ENCODE results near the gene COL6A2. TPM values are rescaled to one million over a fixed set of nuclear protein-coding genes. Genes with fewer than 3 reads are reported as not detected.
A peak's percentile ranks its signal among the peaks of the same experiment; 100 is the strongest.

Gene COL6A2
- polyA plus RNA-seq, 1 donor, result 201 TPM

DNA sequence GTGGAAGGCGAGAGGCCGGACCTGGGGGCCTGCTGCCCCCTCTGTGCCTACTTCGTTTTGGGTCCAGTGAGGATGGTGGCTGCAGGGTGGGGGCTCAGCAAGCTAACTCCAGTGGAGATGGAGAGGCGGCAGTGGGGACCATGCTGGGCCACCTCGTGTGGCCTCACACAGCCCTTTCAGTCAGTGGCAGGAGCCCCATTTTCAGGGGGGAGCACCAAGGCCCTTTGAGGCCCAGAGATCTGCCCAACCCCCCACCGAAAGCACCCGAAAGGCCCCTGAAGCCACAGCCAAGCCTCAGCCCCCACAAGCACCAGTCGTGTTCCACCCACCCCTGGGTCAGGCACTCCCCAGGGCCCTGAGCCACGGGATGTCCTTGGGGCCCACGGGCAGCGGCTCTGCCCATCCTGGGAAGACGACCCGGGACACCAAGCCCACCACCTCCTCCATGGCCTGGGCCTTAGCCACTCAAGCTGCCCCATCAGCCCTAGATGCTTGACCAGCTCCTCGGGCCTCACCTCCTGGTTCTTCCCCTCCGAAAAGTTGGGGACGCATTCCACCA, 57.1 kb downstream of the COL6A2 start:
- Histone ChIP-seq H3K27me3 (ENCODE audit: control insufficient read depth, insufficient read depth, low read length) (no peaks in the 10 kb centered on the region), H3K4me3 (ENCODE audit: low read length) (peak overlapping the region; percentile 58), H3K4me1 (ENCODE audit: control insufficient read depth, insufficient read depth, low read length) (peaks cover 11% of the 10 kb centered on the region), H3K27ac (ENCODE audit: low read length) (peak overlapping the region; percentile 63), H3K36me3 (ENCODE audit: control insufficient read depth, insufficient read depth, low read length) (no peaks in the 10 kb centered on the region), H3K9me3 (ENCODE audit: control insufficient read depth, low read depth, low read length) (peaks cover 3% of the 10 kb centered on the region)
- no peak for DNase-seq
- WGBS (ENCODE audit: insufficient coverage, low lambda C conversion rate), result no CpG with 5 or more reads among the region's 16 CpGs

DNA sequence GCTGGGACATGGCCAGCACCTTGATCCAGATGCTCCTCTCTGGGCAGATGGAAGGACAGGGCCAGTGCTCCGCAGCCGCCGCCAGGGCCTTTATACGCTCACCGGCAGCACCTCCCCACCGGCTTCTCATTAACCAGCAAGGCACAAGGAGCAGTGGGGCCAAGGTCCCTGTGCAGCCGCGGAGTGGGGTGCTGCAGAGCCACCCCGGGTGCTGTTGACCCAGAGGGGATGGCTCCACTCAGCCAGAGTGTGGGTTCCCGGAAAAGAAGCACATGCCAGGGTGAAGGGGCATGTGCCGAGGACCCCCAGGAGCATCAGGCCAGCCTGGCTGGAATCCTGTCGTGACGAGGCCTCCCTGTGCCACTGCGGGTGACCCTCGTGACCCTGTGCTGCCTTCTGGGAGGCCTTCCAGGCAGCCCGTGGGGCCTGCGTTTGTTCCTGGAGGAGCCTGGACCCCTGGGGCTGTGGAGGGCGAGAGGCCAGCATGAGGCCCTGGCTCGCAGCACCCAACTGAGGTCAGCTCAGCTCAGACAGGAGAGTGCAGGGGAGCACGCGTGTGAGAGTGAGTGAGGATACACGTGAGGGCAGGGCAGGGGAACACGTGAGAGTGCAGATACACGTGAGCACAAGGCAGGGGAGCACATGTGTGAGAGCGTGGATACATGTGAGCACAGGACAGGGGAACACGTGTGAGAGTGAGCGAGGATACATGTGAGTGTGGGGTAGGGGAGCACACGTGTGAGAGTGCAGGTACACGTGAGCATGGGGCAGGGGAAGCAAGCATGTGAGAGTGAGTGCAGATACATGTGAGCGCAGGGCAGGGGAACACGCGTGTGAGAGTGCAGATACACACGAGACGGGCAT, 57.8 kb downstream of the COL6A2 start, which contains the start of gene FTCD:
FTCD (minus strand) TSS at position 66 of the 864 bp plus-strand sequence; CDS start at position 10, 56 bp downstream.
- 68% methylated on average over 6 of the region's 34 CpGs for WGBS (ENCODE audit: insufficient coverage, low lambda C conversion rate)
- peak; percentile 74 to 85 for DNase-seq
- peak within 1 kb of the TSS; percentile 58 for H3K4me3 ChIP-seq (ENCODE audit: low read length)

DNA sequence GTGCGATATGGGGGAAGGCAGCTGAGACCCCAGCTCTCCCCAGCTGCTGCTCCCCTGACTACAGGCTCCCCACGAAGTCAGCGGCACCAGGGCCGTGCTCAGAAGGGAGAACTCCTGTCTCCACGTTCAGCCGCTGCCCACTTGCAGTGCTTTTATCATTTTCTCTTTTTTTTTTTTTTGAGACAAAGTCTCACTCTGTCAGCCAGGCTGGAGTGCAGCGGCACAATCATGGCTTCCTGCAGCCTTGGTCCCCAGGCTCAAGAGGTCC, 58.4 kb downstream of the COL6A2 start:
- no peak overlapping the region for H3K27ac ChIP-seq (ENCODE audit: low read length)
- H3K4me1 ChIP-seq (ENCODE audit: control insufficient read depth, insufficient read depth, low read length), result peaks cover 11% of the 10 kb centered on the region
- no peaks in the 10 kb centered on the region for H3K36me3 ChIP-seq (ENCODE audit: control insufficient read depth, insufficient read depth, low read length)
- no peak overlapping the region for H3K4me3 ChIP-seq (ENCODE audit: low read length)
- H3K27me3 ChIP-seq (ENCODE audit: control insufficient read depth, insufficient read depth, low read length), result peaks cover 2% of the 10 kb centered on the region
- peaks cover 8% of the 10 kb centered on the region for H3K9me3 ChIP-seq (ENCODE audit: control insufficient read depth, low read depth, low read length)
- no peak for DNase-seq
- no CpG with 5 or more reads among the region's 7 CpGs for WGBS (ENCODE audit: insufficient coverage, low lambda C conversion rate)

More for the DNA sequence above, 57.8 kb downstream of the COL6A2 start, which contains the start of gene FTCD:
- Histone ChIP-seq H3K9me3 (ENCODE audit: control insufficient read depth, low read depth, low read length) (peaks cover 3% of the 10 kb centered on the region), H3K36me3 (ENCODE audit: control insufficient read depth, insufficient read depth, low read length) (no peaks in the 10 kb centered on the region), H3K4me1 (ENCODE audit: control insufficient read depth, insufficient read depth, low read length) (peaks cover 11% of the 10 kb centered on the region), H3K27ac (ENCODE audit: low read length) (peak within 1 kb of the TSS; percentile 63), H3K27me3 (ENCODE audit: control insufficient read depth, insufficient read depth, low read length) (no peaks in the 10 kb centered on the region)

DNA sequence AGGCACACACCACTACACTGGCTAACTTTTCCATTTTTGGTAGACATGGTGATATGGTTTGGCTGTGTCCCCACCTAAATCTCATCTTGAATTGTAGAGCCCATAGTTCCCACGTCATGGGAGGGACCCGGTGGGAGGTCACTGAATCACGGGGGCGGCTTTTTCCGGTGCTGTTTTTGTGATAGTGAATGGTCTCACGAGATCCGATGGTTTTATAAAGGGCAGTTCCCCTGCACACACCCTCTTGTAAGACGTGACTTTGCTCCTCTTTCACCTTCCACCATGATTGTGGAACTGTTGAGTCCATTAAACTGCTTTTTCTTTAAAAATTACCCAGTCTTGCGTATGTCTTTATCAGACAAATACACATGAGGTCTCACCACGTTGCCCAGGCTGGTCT, 58.8 kb downstream of the COL6A2 start:
- Histone ChIP-seq H3K27me3 (ENCODE audit: control insufficient read depth, insufficient read depth, low read length) (peaks cover 2% of the 10 kb centered on the region), H3K4me3 (ENCODE audit: low read length) (no peak overlapping the region), H3K36me3 (ENCODE audit: control insufficient read depth, insufficient read depth, low read length) (no peaks in the 10 kb centered on the region), H3K4me1 (ENCODE audit: control insufficient read depth, insufficient read depth, low read length) (peaks cover 11% of the 10 kb centered on the region), H3K27ac (ENCODE audit: low read length) (no peak overlapping the region), H3K9me3 (ENCODE audit: control insufficient read depth, low read depth, low read length) (peaks cover 11% of the 10 kb centered on the region)
- no peak for DNase-seq
- WGBS (ENCODE audit: insufficient coverage, low lambda C conversion rate), result no CpG with 5 or more reads among the region's 10 CpGs

DNA sequence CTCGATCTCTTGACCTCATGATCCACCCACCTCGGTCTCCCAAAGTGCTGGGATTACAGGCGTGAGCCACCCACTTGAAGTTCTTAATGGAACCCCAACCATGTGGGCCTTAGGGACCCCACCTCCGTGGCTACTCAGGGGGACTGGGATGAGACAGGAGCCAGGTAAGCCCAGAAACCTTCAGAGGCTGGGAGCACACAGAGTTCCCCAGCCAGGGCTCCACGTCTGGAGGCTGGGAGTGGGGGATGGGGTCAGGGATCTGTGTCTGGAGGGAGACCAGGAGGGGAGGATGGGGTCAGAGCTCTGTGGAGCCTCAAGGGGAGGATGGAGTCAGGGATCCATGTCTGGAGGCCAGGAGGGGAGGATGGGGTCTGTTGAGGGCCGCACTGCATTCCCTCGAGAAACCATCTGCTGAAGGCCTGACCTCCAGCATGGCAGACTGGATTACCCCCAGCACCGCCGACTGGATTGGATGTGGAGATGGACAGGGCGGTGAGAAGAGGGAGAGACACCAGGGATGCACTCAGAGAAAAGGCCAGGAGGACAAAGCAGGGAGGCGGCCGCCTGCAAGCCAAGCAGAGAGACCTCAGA, 59.6 kb downstream of the COL6A2 start:
- no CpG with 5 or more reads among the region's 12 CpGs for WGBS (ENCODE audit: insufficient coverage, low lambda C conversion rate)
- Histone ChIP-seq H3K27me3 (ENCODE audit: control insufficient read depth, insufficient read depth, low read length) (peaks cover 2% of the 10 kb centered on the region), H3K4me1 (ENCODE audit: control insufficient read depth, insufficient read depth, low read length) (peaks cover 11% of the 10 kb centered on the region), H3K4me3 (ENCODE audit: low read length) (no peak overlapping the region), H3K36me3 (ENCODE audit: control insufficient read depth, insufficient read depth, low read length) (no peaks in the 10 kb centered on the region), H3K27ac (ENCODE audit: low read length) (no peak overlapping the region), H3K9me3 (ENCODE audit: control insufficient read depth, low read depth, low read length) (peaks cover 17% of the 10 kb centered on the region)
- no peak for DNase-seq

DNA sequence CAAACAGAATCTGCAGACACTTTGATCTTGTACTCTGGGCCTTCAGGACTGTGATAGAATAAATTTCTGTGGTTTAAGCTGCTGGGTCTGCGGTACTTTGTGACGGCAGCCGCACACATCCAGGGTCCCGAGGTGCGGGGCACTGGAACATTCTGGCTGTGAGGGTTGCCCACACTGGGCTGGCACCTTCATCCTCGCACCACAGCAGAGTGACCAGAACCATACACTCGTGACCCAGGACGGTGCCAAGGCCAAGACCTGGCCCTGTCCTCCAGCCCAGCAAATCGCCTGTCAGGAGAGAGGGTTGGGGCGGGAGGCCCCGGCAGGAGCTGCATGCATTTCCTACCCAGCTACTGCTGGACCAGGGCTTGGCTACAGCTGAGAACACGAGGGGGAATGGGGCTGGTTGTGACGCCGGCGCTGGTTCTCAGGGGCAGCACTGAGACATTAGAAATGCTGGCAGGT, 60.1 kb downstream of the COL6A2 start:
- Histone ChIP-seq H3K27ac (ENCODE audit: low read length) (no peak overlapping the region), H3K4me3 (ENCODE audit: low read length) (no peak overlapping the region), H3K27me3 (ENCODE audit: control insufficient read depth, insufficient read depth, low read length) (peaks cover 2% of the 10 kb centered on the region), H3K4me1 (ENCODE audit: control insufficient read depth, insufficient read depth, low read length) (peaks cover 8% of the 10 kb centered on the region), H3K36me3 (ENCODE audit: control insufficient read depth, insufficient read depth, low read length) (no peaks in the 10 kb centered on the region), H3K9me3 (ENCODE audit: control insufficient read depth, low read depth, low read length) (peaks cover 17% of the 10 kb centered on the region)
- no CpG with 5 or more reads among the region's 15 CpGs for WGBS (ENCODE audit: insufficient coverage, low lambda C conversion rate)
- no peak for DNase-seq

DNA sequence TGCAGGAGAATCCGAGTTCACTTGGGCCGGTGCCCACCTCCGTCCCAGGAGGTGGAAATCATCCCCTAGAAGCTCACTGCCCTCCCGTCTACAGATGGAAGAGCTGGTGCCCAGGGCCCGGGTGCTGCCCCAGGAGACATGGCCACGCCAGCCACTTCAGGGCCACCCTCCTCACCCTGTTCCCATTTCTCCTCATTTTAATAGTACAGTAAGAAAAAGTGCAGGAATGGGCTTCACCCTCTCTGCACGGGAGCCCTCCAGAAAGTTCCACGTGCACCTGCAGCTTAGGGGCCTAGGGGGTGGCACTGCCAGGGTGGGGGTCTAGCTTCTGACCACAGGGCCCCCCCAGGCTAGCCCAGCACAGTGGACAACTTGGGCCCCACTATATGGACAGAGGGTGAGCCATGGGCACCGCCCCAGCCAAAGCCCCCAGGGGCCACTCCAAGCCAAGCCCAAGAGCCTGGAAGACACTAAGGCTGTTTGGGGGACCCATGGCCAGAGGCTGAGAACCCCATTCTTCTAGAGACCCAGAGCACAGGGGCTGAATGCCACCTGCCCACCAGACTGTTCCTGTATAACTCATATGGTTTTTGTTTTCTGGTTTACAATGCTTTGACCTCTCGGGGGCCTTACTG, 60.9 kb downstream of the COL6A2 start:
- Histone ChIP-seq H3K4me1 (ENCODE audit: control insufficient read depth, insufficient read depth, low read length) (peaks cover 8% of the 10 kb centered on the region), H3K9me3 (ENCODE audit: control insufficient read depth, low read depth, low read length) (peaks cover 17% of the 10 kb centered on the region), H3K4me3 (ENCODE audit: low read length) (no peak overlapping the region), H3K36me3 (ENCODE audit: control insufficient read depth, insufficient read depth, low read length) (no peaks in the 10 kb centered on the region), H3K27ac (ENCODE audit: low read length) (no peak overlapping the region), H3K27me3 (ENCODE audit: control insufficient read depth, insufficient read depth, low read length) (peaks cover 2% of the 10 kb centered on the region)
- WGBS (ENCODE audit: insufficient coverage, low lambda C conversion rate), result no CpG with 5 or more reads among the region's 10 CpGs
- no peak for DNase-seq

DNA sequence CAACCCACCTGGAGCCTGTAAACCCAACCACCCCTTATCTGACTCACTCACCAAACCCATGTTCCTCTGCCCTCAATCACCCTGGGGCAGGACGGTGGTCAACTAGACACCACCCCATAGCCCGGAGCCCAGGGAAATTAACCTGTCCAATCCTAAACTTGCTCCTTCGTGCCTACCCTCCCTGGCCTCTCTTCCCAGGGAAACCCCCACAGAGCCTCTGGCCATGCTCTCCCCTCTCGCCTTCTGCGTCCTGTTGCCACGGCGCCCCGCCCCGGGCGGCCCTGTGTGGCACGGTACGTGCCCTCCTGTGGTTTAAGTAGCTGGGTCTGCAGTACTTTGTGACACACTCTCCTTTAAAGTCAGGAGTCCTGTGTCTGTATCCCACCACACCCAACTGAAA, 61.5 kb downstream of the COL6A2 start:
- WGBS (ENCODE audit: insufficient coverage, low lambda C conversion rate), result 100% methylated on average over 1 of the region's 12 CpGs

DNA sequence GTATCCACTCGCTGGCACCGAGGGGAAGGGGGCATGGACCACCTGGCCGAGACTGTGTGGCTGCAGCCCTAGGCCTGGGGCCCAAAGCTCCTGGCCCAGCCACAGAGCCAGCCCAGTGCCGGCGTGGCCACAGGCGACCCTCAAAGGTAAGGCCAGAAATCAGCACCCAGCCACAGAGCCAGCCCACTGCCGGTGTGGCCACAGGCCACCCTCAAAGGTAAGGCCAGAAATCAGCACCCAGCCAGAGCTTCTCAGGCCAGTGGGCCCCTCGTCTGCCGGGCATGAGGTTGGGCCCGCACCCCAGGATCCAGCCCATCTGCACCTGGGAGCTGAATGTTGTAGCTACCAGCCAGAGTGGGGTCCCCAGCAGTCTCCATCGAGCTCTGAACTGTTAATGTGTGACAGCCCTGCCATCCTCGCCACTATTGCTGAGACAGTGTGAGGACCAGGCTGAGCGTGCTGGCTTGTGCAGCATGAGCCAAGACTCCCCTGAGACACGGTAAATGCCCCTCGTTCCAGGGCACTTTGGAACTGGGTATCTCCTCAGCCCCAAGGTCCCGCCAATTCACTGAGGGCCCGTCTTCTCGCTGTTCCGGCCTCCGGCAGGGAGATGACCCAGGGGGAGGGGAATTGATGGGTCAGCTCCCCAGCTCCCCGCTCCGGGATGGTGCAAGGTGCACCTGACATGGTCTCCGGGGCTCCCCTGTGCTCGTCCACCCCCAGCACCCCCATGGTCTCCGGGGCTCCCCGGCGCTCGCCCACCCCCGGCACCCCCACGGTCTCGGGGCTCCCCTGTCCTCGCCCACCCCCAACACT, 62.1 kb downstream of the COL6A2 start:
- Histone ChIP-seq H3K36me3 (ENCODE audit: control insufficient read depth, insufficient read depth, low read length) (no peaks in the 10 kb centered on the region), H3K4me3 (ENCODE audit: low read length) (no peak overlapping the region), H3K4me1 (ENCODE audit: control insufficient read depth, insufficient read depth, low read length) (peaks cover 8% of the 10 kb centered on the region), H3K27me3 (ENCODE audit: control insufficient read depth, insufficient read depth, low read length) (peaks cover 2% of the 10 kb centered on the region), H3K27ac (ENCODE audit: low read length) (no peak overlapping the region), H3K9me3 (ENCODE audit: control insufficient read depth, low read depth, low read length) (peaks cover 14% of the 10 kb centered on the region)
- no peak for DNase-seq
- no CpG with 5 or more reads among the region's 32 CpGs for whole genome bisulfite sequencing (ENCODE audit: insufficient coverage, low lambda C conversion rate)

More for the DNA sequence above, 61.5 kb downstream of the COL6A2 start:
- no peak overlapping the region for H3K27ac ChIP-seq (ENCODE audit: low read length)
- peaks cover 8% of the 10 kb centered on the region for H3K4me1 ChIP-seq (ENCODE audit: control insufficient read depth, insufficient read depth, low read length)
- H3K4me3 ChIP-seq (ENCODE audit: low read length), result no peak overlapping the region
- no peaks in the 10 kb centered on the region for H3K36me3 ChIP-seq (ENCODE audit: control insufficient read depth, insufficient read depth, low read length)
- no peak for DNase-seq
- peaks cover 15% of the 10 kb centered on the region for H3K9me3 ChIP-seq (ENCODE audit: control insufficient read depth, low read depth, low read length)
- H3K27me3 ChIP-seq (ENCODE audit: control insufficient read depth, insufficient read depth, low read length), result peaks cover 2% of the 10 kb centered on the region

DNA sequence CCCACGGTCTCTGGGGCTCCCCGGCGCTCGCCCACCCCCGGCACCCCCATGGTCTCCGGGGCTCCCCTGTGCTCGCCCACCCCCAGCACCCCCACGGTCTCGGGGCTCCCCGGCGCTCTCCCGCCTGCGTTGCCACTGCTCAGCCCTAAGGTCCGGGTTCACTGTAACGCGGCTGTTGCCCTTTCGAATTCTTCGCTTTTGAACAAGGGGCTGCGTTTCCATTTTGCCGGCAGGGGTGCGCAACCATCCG, 62.7 kb downstream of the COL6A2 start:
- no peak for DNase-seq
- Histone ChIP-seq H3K27ac (ENCODE audit: low read length) (no peak overlapping the region), H3K9me3 (ENCODE audit: control insufficient read depth, low read depth, low read length) (peaks cover 14% of the 10 kb centered on the region), H3K27me3 (ENCODE audit: control insufficient read depth, insufficient read depth, low read length) (peaks cover 2% of the 10 kb centered on the region), H3K4me1 (ENCODE audit: control insufficient read depth, insufficient read depth, low read length) (peaks cover 7% of the 10 kb centered on the region), H3K36me3 (ENCODE audit: control insufficient read depth, insufficient read depth, low read length) (no peaks in the 10 kb centered on the region), H3K4me3 (ENCODE audit: low read length) (no peak overlapping the region)
- WGBS (ENCODE audit: insufficient coverage, low lambda C conversion rate), result 100% methylated on average over 6 of the region's 22 CpGs

Measured in large intestine (tissue), 3 donors.